Measurements from ENCODE around the gene NT5C2.
"Not testable (repeated sequence)": the region's sequence is repeated elsewhere in the genome, so short reads cannot be mapped to it uniquely, and the experiment has no call there.

Gene NT5C2

GRCh38 chr10:103083266-103083976 is 109.7 kb downstream of the NT5C2 start:
- DNase-seq, result no peak

- DNase-seq, result no peak
Observed at GRCh38 chr10:103082683-103083082, 110.4 kb downstream of the NT5C2 start.

GRCh38 chr10:103080891-103081581 is 112.0 kb downstream of the NT5C2 start:
- no peak for DNase-seq

GRCh38 chr10:103079946-103080345 is 113.1 kb downstream of the NT5C2 start:
- no peak for DNase-seq

- no peak for DNase-seq
Observed at GRCh38 chr10:103079100-103079499, 114.0 kb downstream of the NT5C2 start.

- no peak for DNase-seq
Observed at GRCh38 chr10:103078676-103079075, 114.4 kb downstream of the NT5C2 start.

- no peak for DNase-seq
Observed at GRCh38 chr10:103078309-103078615, 114.8 kb downstream of the NT5C2 start.

GRCh38 chr10:103077491-103078308 is 115.4 kb downstream of the NT5C2 start:
- DNase-seq, result no peak

- no peak for DNase-seq
Observed at GRCh38 chr10:103077020-103077419, 116.1 kb downstream of the NT5C2 start.

- DNase-seq, result no peak
Observed at GRCh38 chr10:103072891-103073290, 120.2 kb downstream of the NT5C2 start.

- no peak for DNase-seq
Observed at GRCh38 chr10:103072276-103072675, 120.8 kb downstream of the NT5C2 start.

GRCh38 chr10:103069453-103070331 is 123.4 kb downstream of the NT5C2 start:
- peak; percentile 80 for DNase-seq

- no peak for DNase-seq
Observed at GRCh38 chr10:103067956-103068355, 125.1 kb downstream of the NT5C2 start.

GRCh38 chr10:103067484-103067883 is 125.6 kb downstream of the NT5C2 start:
- DNase-seq, result no peak

- not testable (repeated sequence) for DNase-seq
Observed at GRCh38 chr10:103067099-103067477, 126.0 kb downstream of the NT5C2 start.

- no peak for DNase-seq
Observed at GRCh38 chr10:103066141-103067098, 126.7 kb downstream of the NT5C2 start.

- DNase-seq, result no peak
Observed at GRCh38 chr10:103064956-103065355, 128.1 kb downstream of the NT5C2 start.

- DNase-seq, result peak; percentile 54
Observed at GRCh38 chr10:103062854-103063590, 130.1 kb downstream of the NT5C2 start.

- DNase-seq, result no peak
Observed at GRCh38 chr10:103060575-103060974, 132.5 kb downstream of the NT5C2 start.

GRCh38 chr10:103058034-103058433 is 135.0 kb downstream of the NT5C2 start:
- no peak for DNase-seq

GRCh38 chr10:103055105-103055504 is 138.0 kb downstream of the NT5C2 start:
- DNase-seq, result no peak
